HG03442 (cell line): ENCODE results near the gene LDLRAD4.
A peak's percentile ranks its signal among the peaks of the same experiment; 100 is the strongest.

ENCODE experiments used
- ATAC-seq: cut with Tn5 transposase; IDR thresholded peaks from one replicate; pipeline ENCODE4 v1.9.1; 2021; ENCODE audit warnings: mild to moderate bottlenecking, moderate library complexity; ENCODE audit not compliant: unreplicated experiment

Gene LDLRAD4

DNA sequence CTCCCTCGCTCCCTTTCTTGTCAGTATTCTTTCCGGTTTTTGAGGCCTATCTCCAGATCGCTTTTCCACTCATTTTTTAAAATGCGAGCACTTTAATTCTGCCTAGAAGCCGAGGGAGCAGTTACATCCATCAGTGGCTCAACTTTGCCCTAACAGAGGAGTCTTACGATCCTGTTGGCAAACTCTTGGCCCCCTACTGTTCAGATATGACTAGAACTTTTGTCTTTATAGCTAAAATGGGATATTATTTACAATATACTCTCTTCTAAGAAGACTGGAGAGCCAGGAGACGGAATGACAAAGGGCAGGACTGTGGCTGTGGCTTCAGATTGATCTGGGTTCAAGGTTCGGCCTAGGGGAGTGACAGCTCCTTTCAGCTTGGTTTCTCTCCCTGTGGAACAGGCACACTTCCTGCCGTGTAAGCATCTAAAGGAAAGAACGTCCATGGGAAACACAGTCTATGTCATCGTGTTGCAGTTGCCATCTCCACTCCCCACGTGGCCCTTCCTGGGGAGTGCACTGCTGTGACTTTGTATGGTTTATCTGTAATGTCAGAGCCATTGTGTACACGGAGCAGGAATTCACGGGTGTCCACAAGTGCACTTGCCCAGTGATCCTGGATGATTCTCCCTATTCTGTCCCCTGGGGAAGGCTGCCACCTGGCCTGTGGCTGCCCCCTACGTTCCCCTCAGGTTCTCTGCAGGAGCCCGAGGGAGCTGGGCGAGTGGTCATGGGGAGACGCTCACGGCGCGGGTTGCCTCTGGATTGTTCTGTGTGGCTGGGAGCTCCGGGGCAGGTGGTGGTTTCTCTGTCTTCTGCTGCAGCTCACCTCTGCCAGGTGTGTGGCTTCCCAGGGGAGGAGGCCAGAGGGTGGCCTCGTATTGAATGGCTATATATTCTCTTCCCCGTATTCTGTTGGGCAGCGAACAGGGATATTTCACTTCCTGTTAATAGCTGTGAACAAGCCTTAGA lies 222.0 kb downstream of the LDLRAD4 start:
- no peak for ATAC-seq

DNA sequence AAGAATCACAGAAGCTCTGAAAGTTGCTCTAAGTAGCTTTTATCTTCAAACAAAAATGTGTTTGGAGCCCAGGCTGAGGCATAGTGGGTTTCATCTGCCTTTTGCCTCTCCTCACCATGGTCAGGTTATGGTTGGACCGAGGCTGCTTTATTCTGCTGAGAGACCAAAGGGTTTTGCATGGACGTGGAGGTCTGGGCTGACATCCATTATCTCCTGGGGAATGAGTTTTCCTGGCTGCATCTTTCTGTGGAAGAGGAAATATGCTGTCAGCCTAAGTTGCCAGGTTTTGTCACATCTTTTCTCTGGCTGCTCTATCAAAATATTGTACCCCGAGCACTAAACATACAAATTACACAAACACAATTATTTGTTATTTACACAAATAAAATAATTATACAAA lies 223.2 kb downstream of the LDLRAD4 start:
- ATAC-seq: no peak

DNA sequence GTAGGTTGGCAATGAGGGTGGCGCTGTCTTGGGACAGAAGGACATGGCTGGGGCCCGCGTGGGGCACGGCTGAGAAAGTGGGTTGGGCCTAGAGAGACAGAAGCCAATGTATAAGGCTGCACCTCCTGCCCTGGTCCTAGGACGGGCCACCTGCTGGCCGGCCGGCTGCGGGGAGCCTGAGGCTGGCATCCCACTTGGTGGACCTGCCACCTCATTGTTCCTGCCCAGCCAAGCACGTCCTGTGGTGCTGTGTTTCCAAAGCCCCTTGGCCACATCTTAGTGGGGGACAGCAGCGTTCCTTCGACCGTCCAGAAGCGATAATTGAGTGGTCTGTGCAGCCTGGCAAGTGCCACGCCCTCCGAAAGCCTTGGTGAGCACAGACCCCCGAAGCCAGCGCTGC lies 223.9 kb downstream of the LDLRAD4 start:
- ATAC-seq: no peak

DNA sequence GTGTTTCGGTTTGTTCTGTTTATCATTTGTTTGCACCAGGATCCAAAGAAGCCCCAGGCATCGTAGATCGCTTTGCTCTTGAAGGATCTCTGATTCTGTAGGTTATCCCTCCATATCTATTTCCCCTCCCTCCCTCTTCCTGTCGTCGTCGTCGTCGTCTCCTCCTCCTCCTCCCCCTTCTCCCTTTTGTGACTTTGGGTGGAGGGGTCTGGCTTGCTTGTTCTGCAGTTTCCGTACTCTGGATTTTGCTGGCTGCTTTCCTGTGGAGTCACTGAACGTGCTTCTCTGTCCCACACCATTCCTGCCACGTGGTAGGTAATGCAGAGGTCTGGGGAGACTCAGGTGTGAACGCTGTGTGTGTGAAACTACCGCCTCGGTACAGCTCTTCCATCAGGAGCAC lies 225.0 kb downstream of the LDLRAD4 start:
- no peak for ATAC-seq

DNA sequence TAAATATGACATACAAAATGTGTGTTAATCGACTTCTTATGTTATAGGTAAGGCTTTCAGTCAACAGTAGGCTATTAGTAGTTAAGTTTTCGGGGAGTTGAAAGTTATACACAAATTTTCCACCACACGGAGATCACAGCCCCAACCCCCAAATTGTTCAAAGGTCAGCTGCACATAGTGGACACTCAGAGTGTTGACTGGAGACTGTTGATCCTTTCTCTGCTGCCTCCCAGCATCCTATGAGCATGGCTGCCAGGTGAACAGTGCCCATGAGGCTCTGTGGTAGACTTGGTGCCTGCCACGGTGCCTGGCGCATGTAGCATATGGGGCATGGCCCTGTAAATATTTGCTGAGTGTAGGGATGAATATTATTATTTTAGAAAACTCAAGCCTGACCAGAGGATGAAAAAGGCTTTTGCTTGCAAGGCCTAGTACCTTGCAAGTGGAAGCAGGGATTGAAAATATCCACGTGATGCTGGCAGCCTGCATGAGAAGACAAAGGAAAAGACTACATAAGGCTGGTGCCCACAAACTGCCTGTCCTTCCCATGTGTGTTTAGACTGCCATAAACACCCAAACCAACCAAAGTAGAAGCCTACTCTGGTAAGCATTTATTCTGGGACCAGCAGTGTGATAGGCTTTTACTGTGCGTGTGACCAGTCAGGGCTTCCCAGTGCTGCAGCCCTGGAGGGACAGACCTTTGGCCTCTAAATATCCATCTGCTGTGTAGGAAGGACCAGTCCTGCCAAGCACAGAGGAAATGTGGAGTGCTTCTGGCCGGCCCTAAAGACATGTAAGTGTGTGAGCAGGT lies 226.1 kb downstream of the LDLRAD4 start:
- ATAC-seq: no peak

DNA sequence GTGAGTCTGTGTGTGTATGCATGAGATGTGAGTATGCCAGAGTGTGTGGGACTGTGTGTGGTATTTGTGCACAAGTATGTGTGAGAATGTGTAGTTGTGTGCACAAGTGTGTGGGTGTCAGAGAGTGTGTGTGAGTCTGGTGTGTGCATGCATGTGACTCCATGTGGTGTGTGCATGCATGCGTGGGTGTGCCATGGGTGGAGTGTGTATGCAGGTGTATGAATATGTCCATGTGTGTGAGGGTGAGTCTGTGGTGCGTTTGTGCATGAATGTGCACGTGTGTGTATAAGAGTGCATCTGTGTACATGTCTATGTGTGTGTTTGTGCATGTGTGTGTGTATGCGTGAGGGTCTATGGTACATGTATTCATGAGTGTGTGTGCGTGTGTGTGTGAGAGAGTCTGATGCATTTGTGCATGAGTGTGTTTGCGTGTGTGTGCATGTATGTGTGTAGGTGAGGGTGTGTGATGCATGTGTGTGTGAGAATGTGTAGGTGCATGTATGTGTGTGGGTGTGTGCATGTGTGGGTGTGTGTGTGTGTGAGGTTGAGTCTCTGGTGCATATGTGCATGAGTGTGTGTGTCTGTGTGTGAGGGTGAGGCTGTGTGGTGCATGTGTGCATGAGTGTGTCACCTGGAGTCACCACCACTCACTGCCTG lies 226.8 kb downstream of the LDLRAD4 start:
- no peak for ATAC-seq

DNA sequence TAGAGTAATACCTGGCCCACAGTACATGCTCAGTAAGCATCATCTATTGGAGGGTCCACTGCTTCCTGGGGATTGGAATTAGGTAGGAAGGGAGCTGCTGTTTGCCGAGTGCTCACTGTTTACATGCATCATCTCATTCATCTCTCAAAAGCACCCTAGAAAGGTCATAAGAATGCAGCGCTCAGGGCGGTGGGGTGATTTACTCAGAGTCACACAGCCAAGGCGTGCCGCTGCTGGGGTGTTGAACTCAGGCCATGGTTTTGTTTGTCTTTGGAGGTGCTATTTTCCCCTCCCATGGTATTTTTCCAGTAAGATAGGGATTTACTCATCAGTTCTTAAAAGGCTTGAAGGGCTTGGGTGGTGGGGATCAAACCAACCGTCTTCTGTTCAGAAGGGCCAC lies 227.5 kb downstream of the LDLRAD4 start:
- no peak for ATAC-seq

DNA sequence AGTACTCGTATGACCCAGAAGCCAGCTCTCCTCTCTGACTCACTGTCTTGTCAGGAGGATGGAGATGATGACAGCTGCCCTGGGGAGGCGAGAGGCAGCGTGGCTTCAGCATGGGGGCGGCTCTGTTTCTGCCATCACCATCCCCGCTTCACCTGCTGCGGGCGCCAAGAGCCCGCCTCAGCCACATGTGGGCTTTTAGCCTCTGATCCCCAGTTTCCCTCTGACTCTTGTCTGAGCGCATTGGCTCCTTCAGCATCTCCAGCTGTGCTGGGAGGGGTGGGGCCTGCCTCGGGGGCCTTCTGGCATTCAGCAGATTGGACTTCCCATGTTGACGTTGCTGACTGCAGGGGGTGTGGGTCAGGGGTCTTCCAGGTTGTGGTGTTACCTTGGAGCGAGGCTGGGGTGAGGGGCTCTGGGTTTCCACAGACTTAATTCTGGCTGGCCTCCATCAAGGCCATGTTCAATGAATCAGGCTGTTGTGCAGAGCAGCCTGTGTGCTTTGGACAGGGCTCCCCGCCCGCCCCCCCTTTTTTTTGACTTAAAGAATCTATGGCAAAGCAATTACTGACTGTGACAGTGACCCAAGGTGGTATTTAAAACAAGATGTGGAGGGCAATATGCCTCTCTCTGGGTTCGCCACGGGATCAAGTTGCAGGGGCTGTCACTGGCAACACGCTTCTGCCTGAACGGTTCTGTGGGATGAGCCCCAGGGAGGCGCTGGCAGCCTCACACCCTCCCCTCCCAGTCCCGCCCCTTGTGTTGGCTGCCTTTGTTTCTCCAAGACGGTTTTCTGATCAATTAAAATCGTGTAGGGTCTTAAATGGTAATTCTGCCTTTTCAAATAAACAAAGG lies 228.3 kb downstream of the LDLRAD4 start:
- ATAC-seq: no peak

DNA sequence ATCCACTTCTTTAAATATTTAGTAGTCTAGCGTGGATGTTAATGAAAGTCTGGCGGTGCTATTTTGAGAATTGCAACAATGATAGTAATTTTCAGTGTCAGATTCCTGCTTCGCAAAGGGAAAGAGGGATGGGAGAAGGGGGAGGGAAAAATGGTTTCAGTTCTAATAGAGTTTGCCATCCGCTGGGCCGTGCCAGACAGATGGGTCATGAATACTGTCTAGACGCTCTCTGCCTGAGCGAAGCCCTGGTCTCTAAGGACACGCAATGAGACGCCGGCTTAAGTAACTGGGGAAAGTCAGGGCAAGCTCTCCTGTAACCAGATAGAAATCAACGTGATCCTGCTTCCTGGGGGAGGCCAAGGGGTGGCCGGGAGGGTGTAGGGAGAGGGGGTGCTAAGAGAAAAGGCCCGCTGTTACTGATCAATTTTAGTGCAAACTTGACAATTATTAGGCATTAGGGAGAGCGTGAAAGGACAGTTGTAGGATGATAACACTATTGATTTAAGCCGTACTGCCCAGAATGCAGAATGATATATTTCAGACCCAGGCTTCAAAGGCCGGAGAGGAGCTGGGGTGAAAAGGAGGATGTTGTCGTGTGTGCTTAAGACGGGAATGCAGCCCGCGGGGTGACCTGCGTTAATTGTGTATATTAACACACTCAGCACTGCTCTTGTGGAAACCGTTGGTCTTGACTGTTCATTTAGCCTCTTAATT lies 229.2 kb downstream of the LDLRAD4 start:
- no peak for ATAC-seq

DNA sequence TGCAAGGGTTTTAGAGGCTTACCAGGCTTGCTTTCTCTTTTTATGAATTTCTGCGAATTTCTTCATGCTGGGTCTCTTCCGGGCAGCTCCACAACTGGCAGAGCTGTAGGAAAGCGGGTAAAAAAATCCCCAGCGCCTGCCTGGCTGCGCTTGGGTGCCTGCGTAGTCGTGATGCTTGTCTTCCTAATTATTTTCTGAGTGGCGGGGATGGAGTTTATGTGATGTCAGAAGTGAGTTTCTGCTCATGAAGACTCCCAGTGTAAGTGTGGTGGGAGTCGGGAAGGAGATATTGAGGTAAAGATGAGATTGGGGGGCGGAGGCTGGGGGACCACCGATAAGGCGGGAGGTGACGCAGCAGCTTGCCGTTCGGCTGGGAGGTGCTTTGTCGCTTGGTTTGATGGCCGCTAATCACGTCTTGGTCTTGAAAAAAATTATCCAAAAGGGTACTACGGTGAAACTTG lies 229.8 kb downstream of the LDLRAD4 start:
- ATAC-seq: no peak

DNA sequence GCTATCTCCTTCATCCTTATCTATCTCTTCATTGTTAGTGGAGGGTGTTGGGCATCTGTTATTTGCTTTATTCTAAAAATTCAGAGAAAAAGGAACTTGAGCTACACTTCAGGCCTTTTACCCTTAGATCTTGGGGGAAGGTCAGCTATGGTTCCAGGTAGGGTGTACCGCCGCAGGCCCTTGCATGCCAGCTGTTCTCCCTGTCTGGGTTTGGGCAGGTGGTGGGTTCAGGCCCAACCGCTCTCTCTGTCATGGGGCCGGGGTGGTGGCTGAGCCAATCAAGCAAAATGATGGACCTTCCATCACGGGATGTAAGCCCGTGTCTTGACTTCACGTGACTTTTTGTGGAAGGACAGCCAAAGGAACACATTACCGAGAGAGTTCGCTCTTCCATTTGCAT lies 231.1 kb downstream of the LDLRAD4 start:
- no peak for ATAC-seq

DNA sequence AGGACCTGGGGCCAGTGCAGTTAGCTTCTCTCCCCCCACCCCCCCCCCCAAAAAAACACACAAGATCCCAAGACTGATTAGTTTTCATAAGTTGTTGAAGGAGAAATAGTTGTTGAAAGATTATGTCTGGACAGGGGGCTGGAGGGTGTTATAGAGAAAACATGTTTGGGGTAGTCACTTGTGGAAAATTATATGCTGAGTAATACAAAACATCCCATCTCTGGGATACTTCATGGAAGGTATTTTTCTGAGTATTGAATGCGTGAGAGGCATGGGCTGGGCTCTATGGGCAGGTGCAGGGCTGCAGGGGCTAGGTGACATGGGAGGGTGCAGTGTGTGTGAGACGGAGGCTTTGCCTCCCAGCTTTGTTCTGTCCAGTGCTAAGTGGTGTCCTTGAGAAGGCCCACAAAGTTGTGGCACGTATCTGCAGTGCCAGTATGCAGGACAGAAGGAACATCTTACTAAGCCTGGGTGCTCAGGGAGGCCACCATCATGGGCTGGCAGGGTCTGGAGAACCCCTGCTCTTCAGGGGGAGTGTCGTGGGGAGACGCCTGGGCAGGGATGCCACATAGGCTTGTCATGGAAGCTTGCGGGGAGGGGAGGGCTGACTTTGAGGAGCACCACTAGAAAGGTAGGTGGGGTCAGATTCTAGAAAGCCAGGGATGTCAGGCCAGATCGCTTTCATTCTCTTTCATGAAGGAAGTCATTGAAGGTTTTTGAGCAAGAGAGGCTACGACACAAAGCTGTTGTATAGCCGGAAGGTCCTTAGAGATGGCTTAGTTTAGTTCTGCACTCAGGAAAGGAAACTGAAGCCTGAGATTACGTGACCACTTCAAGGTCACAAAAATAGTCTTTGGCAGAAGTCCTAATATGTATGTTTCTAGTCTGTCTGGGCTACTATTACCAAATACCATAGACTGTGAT lies 232.0 kb downstream of the LDLRAD4 start:
- peak; percentile 81 for ATAC-seq

DNA sequence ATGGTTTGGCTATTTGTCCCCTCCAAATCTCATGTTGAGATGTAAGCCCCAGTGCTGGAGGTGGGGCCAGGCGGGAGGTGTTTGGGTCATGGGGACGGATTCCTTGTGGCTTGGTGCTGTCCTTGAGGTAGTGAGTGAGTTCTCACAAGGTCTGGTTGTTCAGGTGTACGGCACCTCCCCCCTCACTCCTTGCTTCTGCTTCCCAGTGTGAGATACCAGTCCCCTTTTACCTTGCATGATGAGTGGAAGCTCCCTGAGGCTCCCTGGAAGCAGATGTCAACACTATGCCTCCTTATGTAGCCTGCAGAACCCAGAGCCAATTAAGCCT lies 232.6 kb downstream of the LDLRAD4 start:
- no peak for ATAC-seq

DNA sequence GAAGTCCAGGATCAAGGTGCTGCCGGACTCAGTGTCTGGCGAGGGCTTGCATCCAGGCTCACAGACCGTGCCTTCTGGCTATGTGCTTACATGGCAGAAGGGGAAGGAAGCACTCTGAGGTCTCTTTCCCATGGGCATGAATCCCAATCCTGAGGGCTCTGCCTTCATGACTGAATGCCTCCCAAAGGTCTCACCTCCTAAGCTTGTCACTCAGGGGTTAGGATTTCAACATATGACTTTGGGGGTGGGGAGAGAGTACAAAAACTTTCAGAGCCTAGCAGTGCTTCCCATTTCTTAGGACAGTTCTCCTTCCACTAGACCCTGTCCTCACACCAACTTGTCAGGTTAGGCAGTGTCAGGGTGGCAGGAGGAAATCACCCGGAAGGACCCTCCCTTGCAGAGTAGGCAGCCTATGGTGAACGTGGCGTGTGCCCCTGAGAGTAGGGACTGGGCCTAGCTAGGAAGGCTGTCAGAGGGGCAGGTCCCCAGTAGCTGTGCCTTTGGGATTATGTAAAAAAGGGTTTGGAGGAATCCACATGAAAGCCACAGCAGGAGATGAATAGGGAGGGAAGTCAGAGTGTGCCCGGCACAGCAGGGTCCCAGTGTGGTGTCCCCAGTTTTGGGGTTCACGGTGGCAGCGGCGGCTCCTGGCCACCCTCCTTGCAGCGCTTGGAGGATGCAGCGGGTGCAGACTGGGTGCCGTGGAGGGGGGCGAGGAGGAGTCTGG lies 233.3 kb downstream of the LDLRAD4 start:
- ATAC-seq: no peak

DNA sequence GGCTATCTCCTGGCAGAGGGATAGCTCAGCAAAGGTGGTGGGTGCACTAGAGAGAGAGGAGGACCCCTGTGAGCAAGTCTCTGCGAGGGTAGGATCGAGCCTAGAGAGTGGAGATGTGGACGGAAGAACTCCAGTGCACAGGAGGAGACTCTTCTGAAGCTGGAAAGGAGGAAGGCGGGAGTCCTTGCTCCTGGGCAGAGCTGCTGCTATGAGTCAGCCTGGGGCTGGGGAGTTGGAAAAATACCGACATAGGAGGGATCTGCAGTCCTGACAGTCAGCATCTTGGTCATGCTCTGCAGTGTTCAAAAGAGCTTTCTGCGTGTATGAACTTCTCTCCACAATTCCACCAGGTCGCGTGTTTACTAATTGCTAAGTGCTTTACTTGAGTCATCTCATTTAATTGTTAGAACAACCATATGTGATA lies 233.8 kb downstream of the LDLRAD4 start:
- ATAC-seq: no peak

DNA sequence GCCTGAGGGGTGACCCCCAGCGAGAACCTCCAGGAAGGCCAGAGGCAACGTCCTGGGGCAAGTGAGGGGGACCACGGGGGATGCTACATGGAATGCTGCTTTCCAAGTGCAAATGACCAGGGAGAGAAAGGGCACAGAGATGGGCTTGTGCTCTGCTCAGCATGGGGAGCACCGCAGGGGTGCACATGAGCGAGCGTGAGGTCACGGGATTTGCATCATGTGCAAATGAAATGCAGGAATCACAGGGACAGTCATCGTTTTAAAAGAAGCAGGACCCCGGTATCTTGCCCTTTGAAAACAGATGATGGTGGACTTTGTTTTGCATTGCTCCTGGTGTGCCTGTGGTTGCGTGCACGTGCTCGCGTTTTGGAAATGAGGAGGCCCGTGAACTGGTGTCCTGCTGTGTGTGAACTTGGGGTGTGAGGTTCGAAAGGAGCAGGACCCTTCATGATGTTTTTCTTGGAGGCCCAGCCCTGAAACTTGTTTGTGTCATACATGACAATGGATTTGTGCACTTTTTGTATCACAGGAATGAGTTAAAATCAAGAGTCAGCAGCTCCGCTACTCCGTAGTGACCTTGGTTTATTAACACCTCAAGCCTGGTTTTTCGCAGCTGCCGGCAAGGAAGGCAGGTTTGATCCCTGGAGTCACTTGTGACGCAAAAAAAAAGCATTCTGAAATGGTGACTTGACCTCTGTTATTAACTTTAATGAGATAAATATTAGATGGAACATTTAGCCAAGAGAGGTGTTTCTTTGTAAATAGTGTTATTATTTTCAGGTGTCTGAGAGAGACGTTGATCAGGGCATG lies 234.5 kb downstream of the LDLRAD4 start:
- no peak for ATAC-seq

DNA sequence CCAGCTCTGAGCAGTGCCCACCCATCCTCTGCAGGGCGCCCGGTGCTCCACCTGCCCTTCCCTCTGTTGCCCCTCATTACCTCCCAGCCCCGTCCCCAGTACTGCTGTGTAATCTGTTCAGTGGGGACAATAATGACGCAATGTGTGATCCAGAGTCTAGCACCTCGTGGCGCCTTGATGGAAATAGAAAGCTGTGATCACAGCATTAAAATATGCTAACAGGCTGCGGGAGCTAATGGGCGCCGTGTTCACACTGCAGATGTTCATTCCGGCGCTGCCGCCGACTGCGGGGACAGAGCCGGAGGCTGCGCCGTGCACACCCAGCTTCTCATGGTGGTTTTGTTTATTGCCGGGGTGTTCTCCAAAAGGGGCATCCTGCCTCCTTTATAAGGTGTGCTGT lies 235.2 kb downstream of the LDLRAD4 start:
- no peak for ATAC-seq
